Transverse colon (tissue), 4 donors: ENCODE measurements around the gene CCDC73.

Experiments
- CTCF ChIP-seq, 5 experiments: fragments of 200-600 bp in 3 of 5; fragments of 450-650 bp in 2 of 5; sonication (generic) in 3 of 5; IDR thresholded peaks; 1 replicate in 2 of 5; 2 replicates in 3 of 5; pipeline ENCODE4 v1.5.1; 2016 to 2017; ENCODE audit warnings: antibody characterized with exemption in 5 of 5, inconsistent platforms in 3 of 5, mild to moderate bottlenecking in 2 of 5, moderate library complexity in 1 of 5
- POLR2AphosphoS5 ChIP-seq, 3 donors: sonication (generic); formaldehyde crosslinking; IDR thresholded peaks; one replicate each; pipeline ENCODE4 v1.6.1; 2016; ENCODE audit warnings: antibody characterized with exemption in 3 of 3

GRCh38 chr11:32830796-32831195, 36.3 kb upstream of the CCDC73 start:
- no peak for TF ChIP-seq CTCF (IDR thresholded peaks at IDR 0.05)
- TF ChIP-seq POLR2AphosphoS5 (IDR thresholded peaks at IDR 0.05), result no peak
